H1 (cell line): ENCODE results near the gene ASPN. TPM values are rescaled to one million over a fixed set of nuclear protein-coding genes. Genes with fewer than 3 reads are reported as not detected.

Experiments used
- CTCF ChIA-PET: fragments of 300-600 bp; sonication (Branson Sonifier 250); formaldehyde crosslinking; loops from one replicate; lab custom pipeline; 2021; ENCODE audit not compliant: partially characterized antibody; lab: Charles Lee
- POLR2A ChIA-PET: fragments of 300-600 bp; sonication (Branson Sonifier 250); formaldehyde crosslinking; loops from one replicate; lab custom pipeline; 2021; ENCODE audit warnings: inconsistent platforms; ENCODE audit not compliant: partially characterized antibody; lab: Charles Lee
- DNase-seq, 2 experiments: peaks; one replicate each; pipeline versions ENCODE4 v3.0.0 to v3.0.0-alpha.2; 2010 to 2022; ENCODE audit warnings: low spot score in 2 of 2, low read depth in 1 of 2, mixed read lengths in 1 of 2
- FAIRE-seq: peaks from 2 replicates; lab custom pipeline; 2011; peaks lifted over from hg19 to GRCh38; lab: Jason Lieb, UNC
- H2AFZ ChIP-seq: 2 replicates; pipeline ENCODE4 v1.8.1; 2012; ENCODE audit warnings: low read length, inconsistent platforms
- H2AK5ac ChIP-seq: 2 replicates; pipeline ENCODE4 v1.6.1; 2013; ENCODE audit warnings: low read depth, low read length
- H2BK120ac ChIP-seq: replicated peaks from 2 replicates; pipeline ENCODE3; 2013; ENCODE audit warnings: low read depth, low read length, inconsistent platforms
- H2BK12ac ChIP-seq: 2 replicates; pipeline ENCODE4 v1.6.1; 2013; ENCODE audit warnings: low read depth, low read length
- H2BK15ac ChIP-seq: 2 replicates; pipeline ENCODE4 v1.6.1; 2013; ENCODE audit warnings: low read length
- H2BK20ac ChIP-seq: 2 replicates; pipeline ENCODE4 v1.6.1; 2013; ENCODE audit warnings: low read length
- H2BK5ac ChIP-seq: 2 replicates; pipeline ENCODE4 v1.6.1; 2013; ENCODE audit warnings: low read depth, low read length
- H3K14ac ChIP-seq: 2 replicates; pipeline ENCODE4 v1.6.1; 2013; ENCODE audit warnings: inconsistent platforms; ENCODE audit not compliant: insufficient read length
- H3K18ac ChIP-seq: 2 replicates; pipeline ENCODE4 v1.6.1; 2013; ENCODE audit warnings: low read length; ENCODE audit errors: extremely low read depth
- H3K23ac ChIP-seq: 2 replicates; pipeline ENCODE4 v1.6.1; 2013; ENCODE audit warnings: inconsistent platforms; ENCODE audit not compliant: insufficient read length
- H3K23me2 ChIP-seq: 2 replicates; pipeline ENCODE4 v1.6.1; 2013; ENCODE audit warnings: low read depth, low read length
- H3K27ac ChIP-seq: 2 replicates; pipeline ENCODE4 v1.6.1; 2011; ENCODE audit warnings: low read depth, low read length, inconsistent platforms
- H3K27me3 ChIP-seq, 4 experiments: replicated peaks in 1 of 4; 1 replicate in 1 of 4; 2 replicates in 3 of 4; pipeline versions ENCODE4 v1.6.1 to v1.8.1; 2011 to 2013; ENCODE audit warnings: low read length in 3 of 4, mild to moderate bottlenecking in 3 of 4, inconsistent platforms in 2 of 4, mixed read lengths in 2 of 4, moderate library complexity in 1 of 4; ENCODE audit not compliant: control insufficient read depth in 3 of 4, insufficient read depth in 3 of 4; ENCODE audit errors: extremely low read depth in 1 of 4
- H3K36me3 ChIP-seq, 4 experiments: 2 replicates each; pipeline versions ENCODE4 v1.6.1 to v1.8.1; 2011 to 2013; ENCODE audit warnings: mild to moderate bottlenecking in 4 of 4, low read length in 3 of 4, moderate library complexity in 2 of 4, control low read depth in 1 of 4, inconsistent platforms in 1 of 4; ENCODE audit not compliant: insufficient read depth in 4 of 4, control insufficient read depth in 2 of 4
- H3K4ac ChIP-seq: replicated peaks from 2 replicates; pipeline ENCODE3; 2013; ENCODE audit warnings: low read length, low read depth, mixed read lengths, inconsistent platforms; ENCODE audit not compliant: insufficient read length
- H3K4me1 ChIP-seq, 4 experiments: replicated peaks in 1 of 4; 1 replicate in 1 of 4; 2 replicates in 3 of 4; pipeline versions ENCODE4 v1.6.1 to v1.8.1; 2011 to 2013; ENCODE audit warnings: low read length in 3 of 4, inconsistent platforms in 2 of 4, mixed read lengths in 1 of 4; ENCODE audit not compliant: insufficient read depth in 4 of 4, control insufficient read depth in 3 of 4
- H3K4me2 ChIP-seq, 2 experiments: 2 replicates each; pipeline versions ENCODE4 v1.6.1 to v1.8.1; 2011 to 2013; ENCODE audit warnings: low read depth in 2 of 2, low read length in 2 of 2, control low read depth in 1 of 2, inconsistent platforms in 1 of 2, mild to moderate bottlenecking in 1 of 2; ENCODE audit not compliant: insufficient read depth in 1 of 2
- H3K4me3 ChIP-seq, 4 experiments: fragments of 200-600, 300-600 bp in 1 of 4; sonication (generic), shearing (Covaris generic), sonication (Bioruptor Twin) in 1 of 4; 2 replicates each; pipeline versions ENCODE4 v1.5.1 to v1.8.1; 2011 to 2016; ENCODE audit warnings: low read length in 4 of 4, low read depth in 3 of 4, control low read depth in 2 of 4, inconsistent platforms in 2 of 4, mild to moderate bottlenecking in 2 of 4, mixed read lengths in 1 of 4, moderate library complexity in 1 of 4; ENCODE audit not compliant: insufficient read depth in 2 of 4; ENCODE audit errors: extremely low read depth in 1 of 4
- H3K56ac ChIP-seq: replicated peaks from 2 replicates; pipeline ENCODE3; 2013; ENCODE audit warnings: low read depth, mild to moderate bottlenecking, mixed read lengths, low read length, inconsistent platforms; ENCODE audit not compliant: insufficient read length
- H3K79me1 ChIP-seq: 2 replicates; pipeline ENCODE4 v1.6.1; 2013; ENCODE audit warnings: low read depth, low read length, control low read depth
- H3K79me2 ChIP-seq, 2 experiments: 2 replicates each; pipeline versions ENCODE4 v1.6.1 to v1.8.1; 2012 to 2013; ENCODE audit warnings: low read length in 2 of 2, mild to moderate bottlenecking in 2 of 2, inconsistent platforms in 1 of 2; ENCODE audit not compliant: insufficient read depth in 2 of 2, control insufficient read depth in 1 of 2
- H3K9ac ChIP-seq, 4 experiments: replicated peaks in 1 of 4; 1 replicate in 1 of 4; 2 replicates in 3 of 4; pipeline versions ENCODE4 v1.6.1 to v1.8.1; 2011 to 2013; ENCODE audit warnings: low read depth in 3 of 4, low read length in 3 of 4, control low read depth in 2 of 4, mild to moderate bottlenecking in 2 of 4, moderate library complexity in 2 of 4, inconsistent platforms in 1 of 4; ENCODE audit errors: extremely low read depth in 1 of 4
- H3K9me3 ChIP-seq, 2 experiments: 2 replicates each; pipeline versions ENCODE4 v1.6.1 to v1.8.1; 2012 to 2013; ENCODE audit warnings: mild to moderate bottlenecking in 2 of 2, moderate library complexity in 2 of 2, control low read depth in 1 of 2, inconsistent platforms in 1 of 2, low read depth in 1 of 2, low read length in 1 of 2, mixed read lengths in 1 of 2; ENCODE audit not compliant: insufficient read depth in 2 of 2
- H4K20me1 ChIP-seq, 2 experiments: replicated peaks in 1 of 2; 2 replicates each; pipeline versions ENCODE3 to v1.8.1; 2011 to 2013; ENCODE audit warnings: inconsistent platforms in 2 of 2, low read length in 2 of 2, mild to moderate bottlenecking in 1 of 2; ENCODE audit not compliant: insufficient read depth in 2 of 2, control insufficient read depth in 1 of 2
- H4K5ac ChIP-seq: 2 replicates; pipeline ENCODE4 v1.6.1; 2013; ENCODE audit warnings: low read length, low read depth, mixed read lengths, inconsistent platforms; ENCODE audit not compliant: insufficient read length
- H4K8ac ChIP-seq: 2 replicates; pipeline ENCODE4 v1.8.0; 2013; ENCODE audit warnings: mild to moderate bottlenecking, moderate library complexity, low read length, inconsistent platforms; ENCODE audit not compliant: insufficient read depth; ENCODE audit errors: extremely low read depth
- H4K91ac ChIP-seq: replicated peaks from 2 replicates; pipeline ENCODE3; 2013; ENCODE audit warnings: low read length, mixed read lengths, inconsistent platforms; ENCODE audit not compliant: insufficient read length
- ATF3 ChIP-seq: IDR thresholded peaks from 2 replicates; pipeline ENCODE4 v1.6.1; 2011; ENCODE audit warnings: low read depth, mild to moderate bottlenecking, low read length; ENCODE audit not compliant: insufficient read depth
- CBX5 ChIP-seq: fragments of 300-800, 300-1000 bp; sonication (generic); IDR thresholded peaks from 2 replicates; pipeline ENCODE4 v1.7.1; 2016; ENCODE audit warnings: antibody characterized with exemption, low read length, low read depth
- CEBPB ChIP-seq: IDR thresholded peaks from 2 replicates; pipeline ENCODE4 v1.6.1; 2012; ENCODE audit warnings: low read depth, low read length
- CHD2 ChIP-seq: IDR thresholded peaks from 2 replicates; pipeline ENCODE4 v1.6.1; 2012; ENCODE audit warnings: low read length, improper control_type of control experiment
- CTBP2 ChIP-seq: IDR thresholded peaks from 2 replicates; pipeline ENCODE4 v1.7.0; 2011; ENCODE audit warnings: borderline replicate concordance, mild to moderate bottlenecking, moderate library complexity, mixed read lengths, low read length; ENCODE audit not compliant: insufficient read depth, insufficient read length
- KDM4A ChIP-seq: IDR thresholded peaks from one replicate; pipeline ENCODE4 v1.7.1; 2012; ENCODE audit warnings: low read depth, mild to moderate bottlenecking, moderate library complexity, low read length, inconsistent platforms; ENCODE audit not compliant: severe bottlenecking
- KDM5A ChIP-seq: fragments of 200-600 bp; IDR thresholded peaks from 2 replicates; pipeline ENCODE4 v1.7.1; 2012; ENCODE audit warnings: mild to moderate bottlenecking, low read length, inconsistent platforms, mixed read lengths
- POU5F1 ChIP-seq: IDR thresholded peaks from 2 replicates; pipeline ENCODE4 v1.6.1; 2011; ENCODE audit warnings: low read depth, mild to moderate bottlenecking, low read length, moderate library complexity
- RAD21 ChIP-seq, 2 experiments: IDR thresholded peaks in 1 of 2; conservative IDR thresholded peaks in 1 of 2; 2 replicates each; pipeline ENCODE4 v1.6.1; 2011; ENCODE audit warnings: low read depth in 2 of 2, low read length in 2 of 2, improper control_type of control experiment in 1 of 2, inconsistent platforms in 1 of 2, mild to moderate bottlenecking in 1 of 2, moderate library complexity in 1 of 2
- RNF2 ChIP-seq: fragments of 200-900, 300-1000 bp; sonication (generic); IDR thresholded peaks from 2 replicates; pipeline ENCODE4 v1.7.1; 2016; ENCODE audit warnings: borderline replicate concordance, low read depth, mild to moderate bottlenecking, antibody characterized with exemption, low read length; ENCODE audit not compliant: poor library complexity, severe bottlenecking; ENCODE audit errors: missing control alignments
- SP1 ChIP-seq: IDR thresholded peaks from 2 replicates; pipeline ENCODE4 v1.6.1; 2011; ENCODE audit warnings: low read depth, low read length
- SP4 ChIP-seq: IDR thresholded peaks from 2 replicates; pipeline ENCODE4 v1.6.1; 2012; ENCODE audit warnings: low read length, inconsistent platforms
- WGBS, 2 experiments: shearing (Covaris generic) in 1 of 2; methylation state at CpG; one replicate each; pipeline versions ENCODE4 v1.1.6 to v1.1.7; 2013 to 2015; ENCODE audit warnings: low lambda C conversion rate in 2 of 2, mixed read lengths in 2 of 2, inconsistent platforms in 1 of 2, low coverage in 1 of 2, missing lambda C conversion rate in 1 of 2; ENCODE audit not compliant: insufficient replicate concordance in 2 of 2, insufficient coverage in 1 of 2, insufficient read length in 1 of 2; ENCODE audit errors: extremely low coverage in 1 of 2, missing lambda C conversion rate in 1 of 2; 5-methylcytosine and 5-hydroxymethylcytosine counted together
- polyA plus RNA-seq, 7 experiments: library from polyadenylated mRNA; depleted of rRNA in 3 of 7; stranded (reverse) in 5 of 7; unstranded in 2 of 7; fragments of >200 nt in 5 of 7; fragments of 200-250 nt in 2 of 7; gene quantifications; 1 replicate in 5 of 7; 2 replicates in 1 of 7; 4 replicates in 1 of 7; pipeline versions ENCODE4 v1.2.1 to v1.2.3, GENCODE V29; 2011 to 2013; ENCODE audit warnings: missing spikeins in 2 of 7, mixed read lengths in 2 of 7
- total RNA-seq: library from RNA; stranded (reverse); fragmentation: NEBNext Ultra II Directional; extraction: Animal tissue kit (Norgen Biotek cat#: 25700); gene quantifications from 2 replicates; pipeline ENCODE4 v1.2.1, GENCODE V29; 2021

ASPN gene
- total and polyA plus RNA-seq, 2 of the 8 experiments (the other 6 are each of a cell fraction or from before 2014, with no cell fraction given) = not detected

DNA sequence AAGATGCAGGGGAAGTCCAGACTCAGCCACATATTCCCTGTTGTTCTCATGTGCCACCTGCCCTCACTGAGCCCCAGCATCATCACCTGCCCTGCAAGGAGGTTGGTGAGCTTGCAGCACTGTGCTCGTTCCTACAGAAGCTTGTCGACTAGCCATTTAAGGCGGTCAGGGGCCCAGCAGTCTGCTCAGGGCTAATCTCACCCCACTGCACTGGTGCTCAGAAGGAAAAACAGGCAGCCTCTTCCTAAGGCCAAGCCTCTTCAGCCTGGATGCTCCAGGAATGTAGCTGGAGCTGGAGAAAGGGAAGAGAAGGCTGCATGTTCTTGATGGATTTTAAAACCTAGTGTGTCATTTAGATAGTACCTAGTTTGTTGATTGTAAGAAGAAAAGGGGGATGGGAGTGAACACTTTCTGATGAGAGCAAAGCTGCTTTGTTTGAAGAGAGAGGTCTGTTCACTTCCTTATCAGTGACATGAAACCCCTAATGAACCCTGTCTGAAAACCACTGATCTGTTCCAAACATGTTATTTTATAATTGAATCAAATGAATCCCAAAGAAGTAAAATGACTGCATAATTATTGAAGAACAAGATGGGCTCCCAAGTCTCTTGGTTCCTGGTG lies 10.6 kb upstream of the ASPN start:
- Histone ChIP-seq H3K36me3 (no peaks in the 10 kb centered on the region), H3K4ac (no peak overlapping the region), H4K91ac (no peak overlapping the region), H3K23ac (no peak overlapping the region), H3K4me3 (no peak overlapping the region), H3K4me2 (no peak overlapping the region), H2BK12ac (no peak overlapping the region), H3K79me2 (no peaks in the 10 kb centered on the region), H2BK15ac (no peak overlapping the region), H3K27ac (no peak overlapping the region), H3K27me3 (no peaks in the 10 kb centered on the region), H3K56ac (no peak overlapping the region), H3K23me2 (no peaks in the 10 kb centered on the region), H2AFZ (no peak overlapping the region), H3K4me1 (no peaks in the 10 kb centered on the region), H3K9ac (no peak overlapping the region), H4K20me1 (no peaks in the 10 kb centered on the region), H2BK20ac (no peak overlapping the region), H4K5ac (no peak overlapping the region), H3K79me1 (no peaks in the 10 kb centered on the region), H2BK120ac (no peak overlapping the region), H2BK5ac (no peak overlapping the region), H3K18ac (no peak overlapping the region), H3K14ac (no peak overlapping the region), H2AK5ac (no peak overlapping the region), H3K9me3 (no peaks in the 10 kb centered on the region), H4K8ac (no peak overlapping the region)
- DNase-seq (no peak), FAIRE-seq (no peak)
- CTCF ChIA-PET = interaction anchor here (1.2 to 2.5 kb wide), 2 partner anchors 9 to 12 kb away, joined by 3 to 13 read pairs; no protein-coding TSS in a partner anchor
- WGBS, 2 experiments = 85% methylated on average over 3 of the region's 3 CpGs; no CpG with 5 or more reads in 1 of the 2 experiments
- POLR2A ChIA-PET = no interaction called here
- TF ChIP-seq CHD2 (no peak), KDM4A (no peak), SP1 (no peak), RAD21 (IDR thresholded peaks at IDR 0.05 in 1 of 2, conservative IDR thresholded peaks at IDR 0.05 in 1 of 2; ENCODE audit: low read depth in 2 of 2, low read length in 2 of 2) (no peak), CEBPB (no peak), POU5F1 (no peak), CTBP2 (no peak), SP4 (no peak), RNF2 (no peak), CBX5 (no peak), ATF3 (no peak), KDM5A (no peak)
